Stimulated activated CD4-positive, alpha-beta T cell treated with anti-CD3 and anti-CD28 coated beads, Interleukin-12 subunit alpha, Interleukin-12 subunit beta, amount 100 ng/mL, for 24 hours (primary cell): Measurements from ENCODE around the gene LRRC3B.
"Not testable (repeated sequence)": the region's sequence is repeated elsewhere in the genome, so short reads cannot be mapped to it uniquely, and the experiment has no call there.

Experiments
- DNase-seq, 2 experiments: peaks; one replicate each; pipeline ENCODE4 v3.0.0-alpha.2; 2020; ENCODE audit warnings: low read depth in 2 of 2

Gene LRRC3B, protein sequence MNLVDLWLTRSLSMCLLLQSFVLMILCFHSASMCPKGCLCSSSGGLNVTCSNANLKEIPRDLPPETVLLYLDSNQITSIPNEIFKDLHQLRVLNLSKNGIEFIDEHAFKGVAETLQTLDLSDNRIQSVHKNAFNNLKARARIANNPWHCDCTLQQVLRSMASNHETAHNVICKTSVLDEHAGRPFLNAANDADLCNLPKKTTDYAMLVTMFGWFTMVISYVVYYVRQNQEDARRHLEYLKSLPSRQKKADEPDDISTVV

DNA sequence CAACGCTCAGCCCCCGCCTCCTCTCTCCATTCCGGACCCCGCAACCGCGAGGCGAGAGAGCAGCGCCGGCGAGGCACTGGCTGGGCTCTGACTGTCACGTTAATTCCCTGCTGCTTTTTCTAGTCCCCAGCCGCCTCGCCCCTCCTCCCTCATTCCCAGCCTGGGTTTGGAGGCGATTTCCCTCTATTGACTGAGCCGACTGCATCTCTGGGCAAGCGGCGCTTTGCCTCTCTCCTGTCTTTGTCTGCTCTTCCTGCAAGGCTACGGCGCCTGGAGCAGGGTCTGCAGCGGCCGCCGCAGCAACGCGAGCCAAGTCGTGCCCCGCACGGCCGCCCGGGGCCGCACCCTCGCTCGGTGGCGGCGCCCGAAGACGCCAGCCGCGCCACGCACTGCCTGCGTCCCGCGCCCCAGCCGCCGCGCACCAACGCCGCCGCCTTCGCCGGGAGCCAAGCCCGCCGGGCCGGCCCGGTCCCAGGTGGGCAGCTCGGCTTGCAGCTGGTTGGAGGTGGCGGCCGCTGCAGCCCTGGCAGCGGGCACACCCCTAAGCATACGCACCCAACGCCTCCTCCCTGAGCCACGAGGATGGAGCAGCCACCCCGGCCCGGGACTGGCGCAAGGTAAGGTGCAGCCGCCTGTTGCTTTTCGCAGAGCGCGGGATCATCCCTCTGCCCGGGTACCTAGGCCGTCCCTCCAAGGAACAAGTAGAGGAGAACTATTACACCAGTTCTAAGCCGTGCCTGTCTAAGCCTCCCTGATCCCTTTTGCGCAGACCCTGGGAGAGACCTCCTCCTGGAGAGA, at the start of gene LRRC3B:
TSS of gene LRRC3B (plus strand) at position 152 of the 798 bp plus-strand sequence. CDS start 86,901 bp downstream, outside the sequence.
- DNase-seq = no peak

DNA sequence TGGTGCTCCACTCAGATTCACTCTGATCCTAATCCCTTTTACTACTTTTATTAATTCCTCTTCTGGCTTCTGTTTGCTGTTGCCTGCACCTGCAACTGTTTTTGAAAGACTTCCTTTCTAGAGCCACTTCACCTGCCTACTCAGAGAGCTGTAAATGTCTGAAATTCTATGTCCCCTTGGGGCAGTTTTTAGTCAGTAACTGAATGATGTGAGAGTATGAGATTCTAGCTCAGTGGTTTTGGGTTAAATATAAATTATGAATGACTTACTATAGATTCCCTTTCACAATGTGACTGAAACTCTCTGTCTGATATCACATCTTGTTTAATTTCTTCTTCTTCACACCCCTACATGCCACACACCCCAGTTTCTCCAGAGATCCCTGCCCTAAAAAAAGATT, 47.8 kb upstream of the LRRC3B start:
- no peak for DNase-seq

DNA sequence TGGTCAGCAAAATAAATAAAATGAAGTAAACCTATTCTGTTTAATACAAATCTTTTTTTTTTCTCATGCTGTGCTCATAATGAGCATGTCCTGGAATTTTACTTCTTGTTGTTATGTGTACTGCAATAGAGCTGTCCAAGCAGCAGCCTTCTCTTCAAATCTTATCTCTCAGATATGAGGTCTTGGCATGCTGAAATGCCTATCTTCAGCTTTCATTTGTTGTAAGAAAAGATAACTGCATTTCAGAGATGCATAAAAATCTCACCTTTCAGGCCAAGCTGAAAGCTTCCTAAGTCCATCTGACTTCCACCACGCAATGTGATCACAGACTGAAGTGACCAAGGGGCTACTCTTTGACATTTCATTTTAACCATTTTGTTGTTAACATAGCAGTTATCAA, 43.5 kb upstream of the LRRC3B start:
- DNase-seq = no peak

DNA sequence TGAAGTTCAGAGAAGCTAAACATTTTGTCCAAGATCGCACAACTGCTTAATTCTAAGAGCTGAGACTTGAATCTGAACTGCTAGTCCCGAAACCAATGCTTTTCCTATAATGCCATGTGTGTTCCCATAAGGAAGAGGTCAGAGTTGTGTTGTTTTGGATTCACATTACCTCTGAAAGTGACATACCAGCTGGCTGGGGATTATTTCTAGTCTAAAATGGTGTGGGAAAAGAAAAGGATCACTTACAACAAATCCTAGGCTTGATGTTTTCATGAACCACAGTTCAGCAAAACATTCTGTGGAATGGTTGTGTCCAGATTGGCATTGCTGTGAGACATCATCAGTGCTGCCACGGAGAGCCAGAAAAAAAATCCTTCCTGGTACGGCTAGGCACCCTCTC, 35.0 kb upstream of the LRRC3B start:
- no peak for DNase-seq

DNA sequence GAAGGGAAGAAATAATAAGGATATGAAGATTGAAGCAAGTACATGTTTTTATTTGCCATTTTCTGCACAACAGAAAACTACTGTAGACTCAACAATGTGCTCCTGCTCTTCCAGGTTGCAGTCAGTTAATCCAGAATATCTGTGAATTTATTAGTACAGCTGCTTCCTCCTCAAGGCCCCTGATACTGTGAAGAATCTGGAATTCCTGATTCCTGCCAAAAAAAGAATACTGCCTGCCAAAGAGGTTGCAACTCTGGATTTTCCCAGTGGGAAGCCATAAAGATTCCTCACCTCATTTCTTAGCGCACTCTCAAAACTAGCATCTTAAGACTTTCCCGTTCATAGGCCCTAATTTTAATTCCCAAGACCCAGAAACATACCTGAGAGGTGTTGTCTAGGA, 33.6 kb upstream of the LRRC3B start:
- DNase-seq = no peak

DNA sequence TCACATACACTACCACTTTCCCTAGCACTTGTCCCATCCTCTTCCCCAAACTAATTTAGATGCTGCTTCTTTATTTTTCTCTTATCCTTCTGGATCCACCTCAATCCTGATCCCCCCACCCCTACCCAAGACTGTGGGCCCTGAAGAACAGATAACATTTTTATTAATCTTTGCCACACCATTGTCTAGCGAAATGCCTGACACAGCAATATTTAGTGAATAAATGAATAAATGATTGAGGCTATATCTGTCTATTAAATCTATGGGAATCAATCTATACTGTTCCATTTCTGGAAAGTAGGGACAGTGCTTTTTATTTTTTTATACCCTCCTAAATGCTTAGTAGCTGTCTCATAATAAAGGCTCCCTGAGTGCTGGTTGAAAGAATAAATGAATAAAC, 32.9 kb upstream of the LRRC3B start:
- no peak for DNase-seq

DNA sequence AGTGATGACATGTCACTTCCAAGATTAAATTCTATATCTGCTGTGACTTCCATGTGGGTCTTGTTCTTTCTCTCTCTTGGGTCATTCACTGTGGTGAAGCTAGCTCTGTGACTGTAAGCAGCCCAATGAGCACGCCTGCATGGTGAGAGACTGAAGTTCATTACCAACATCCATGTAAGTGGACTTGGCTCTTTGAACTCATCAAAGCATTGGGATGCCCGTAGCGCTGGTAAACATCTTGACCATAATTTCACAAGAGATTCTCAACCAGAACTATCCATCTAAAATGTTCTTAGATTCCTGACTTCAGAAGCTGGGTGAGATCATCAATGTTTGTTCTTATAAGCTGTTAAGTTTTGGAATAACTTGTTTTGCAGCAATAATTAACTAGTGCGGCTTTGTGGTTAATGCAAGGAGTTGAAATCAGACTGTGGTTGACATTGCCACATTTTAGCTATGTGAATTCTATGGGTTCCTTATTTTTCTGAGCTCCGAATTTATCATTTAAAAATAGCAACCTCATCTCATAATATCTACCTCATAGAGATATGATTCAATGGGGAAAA, 31.6 kb upstream of the LRRC3B start:
- no peak for DNase-seq

DNA sequence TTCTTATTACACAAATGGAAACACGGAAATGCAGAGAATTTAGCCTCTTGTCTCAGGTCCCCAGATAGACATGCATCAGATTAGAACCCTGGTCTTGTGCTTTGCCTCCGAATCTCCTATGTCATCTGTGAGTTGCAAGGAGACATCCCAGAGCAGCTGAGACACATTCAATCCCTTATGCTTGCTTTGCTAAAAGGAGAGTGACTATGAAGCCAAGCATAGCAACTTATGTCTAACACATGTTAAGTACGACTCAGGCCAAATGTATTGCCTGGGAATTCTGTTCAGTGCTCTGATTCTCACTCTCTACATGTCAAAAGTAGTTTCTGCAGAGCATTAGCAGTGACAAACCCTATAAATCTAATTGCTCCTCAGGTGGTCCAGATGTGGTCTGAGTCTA, 30.6 kb upstream of the LRRC3B start:
- no peak for DNase-seq

DNA sequence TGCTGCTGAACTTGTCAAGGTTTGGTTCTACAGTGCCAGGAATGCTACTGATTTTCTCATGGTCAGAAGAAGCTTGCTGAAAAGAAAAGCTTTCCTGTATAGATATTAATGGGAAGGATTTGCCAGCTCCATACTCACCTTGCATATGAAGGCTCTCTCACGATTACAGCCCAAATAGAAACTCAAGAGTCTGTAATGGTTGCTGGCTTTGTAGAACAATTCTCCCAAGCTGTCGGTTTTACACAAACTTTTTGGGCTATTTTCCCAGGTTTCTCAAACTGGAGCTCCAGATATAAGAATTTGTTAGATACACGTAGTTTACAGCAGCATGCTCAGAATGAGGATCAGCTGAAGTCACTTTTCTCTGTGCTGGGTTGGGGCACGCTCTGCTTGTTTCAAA, 30.1 kb upstream of the LRRC3B start:
- DNase-seq = no peak

DNA sequence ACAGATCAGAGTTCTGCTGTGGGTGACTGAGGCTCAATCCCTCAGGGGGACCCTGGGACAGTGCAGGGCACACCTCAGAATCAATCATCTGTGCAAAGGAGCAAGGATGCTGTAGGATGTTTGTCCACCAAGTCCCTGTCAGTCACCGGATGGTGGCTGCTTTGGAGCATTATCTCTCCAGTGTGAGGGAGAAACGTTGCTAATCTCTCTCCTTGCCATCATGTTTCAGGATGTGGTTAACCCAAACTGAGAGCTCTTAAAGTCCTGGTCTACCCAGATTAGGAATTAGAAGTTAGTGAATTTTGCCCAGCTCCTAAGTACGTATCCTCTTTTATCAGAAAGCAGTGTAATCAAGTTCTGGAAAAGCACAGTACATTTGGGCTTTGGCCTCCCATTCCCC, 26.2 kb upstream of the LRRC3B start:
- no peak for DNase-seq

DNA sequence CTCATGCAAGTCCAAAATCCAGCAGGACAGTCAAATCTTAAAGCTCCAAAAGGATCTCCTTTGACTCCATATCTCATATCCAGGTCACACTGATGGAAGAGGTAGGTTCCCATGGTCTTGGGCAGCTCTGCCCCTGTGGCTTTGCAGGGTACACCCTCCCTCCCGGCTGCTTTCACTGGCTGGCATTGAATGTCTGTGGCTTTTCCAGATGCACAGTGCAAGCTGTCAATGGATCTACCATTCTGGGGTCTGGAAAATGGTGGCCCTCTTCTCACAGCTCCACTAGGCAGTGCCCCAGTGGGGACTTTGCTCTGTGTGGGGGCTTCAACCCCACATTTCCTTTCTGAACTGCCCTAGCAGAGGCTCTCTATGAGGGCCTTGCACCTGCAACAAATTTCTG, 19.3 kb upstream of the LRRC3B start:
- DNase-seq = not testable (repeated sequence)

DNA sequence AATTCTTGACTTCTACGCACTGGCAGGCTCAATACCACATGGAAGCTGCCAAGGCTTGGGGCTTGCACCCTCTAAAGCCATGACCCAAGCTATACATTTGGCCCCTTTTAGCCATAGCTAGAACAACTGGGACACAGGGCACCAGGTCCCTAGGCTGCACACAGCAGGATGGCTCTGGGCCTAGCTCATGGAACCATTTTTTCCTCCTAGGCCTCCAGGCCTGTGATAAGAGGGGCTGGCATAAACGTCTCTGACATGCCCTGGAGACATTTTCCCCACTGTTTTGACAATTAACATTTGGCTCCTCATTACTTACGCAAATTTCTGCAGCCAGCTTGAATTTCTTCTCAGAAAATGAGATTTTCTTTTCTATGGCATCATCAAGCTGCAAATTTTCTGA, 18.8 kb upstream of the LRRC3B start:
- not testable (repeated sequence) for DNase-seq

DNA sequence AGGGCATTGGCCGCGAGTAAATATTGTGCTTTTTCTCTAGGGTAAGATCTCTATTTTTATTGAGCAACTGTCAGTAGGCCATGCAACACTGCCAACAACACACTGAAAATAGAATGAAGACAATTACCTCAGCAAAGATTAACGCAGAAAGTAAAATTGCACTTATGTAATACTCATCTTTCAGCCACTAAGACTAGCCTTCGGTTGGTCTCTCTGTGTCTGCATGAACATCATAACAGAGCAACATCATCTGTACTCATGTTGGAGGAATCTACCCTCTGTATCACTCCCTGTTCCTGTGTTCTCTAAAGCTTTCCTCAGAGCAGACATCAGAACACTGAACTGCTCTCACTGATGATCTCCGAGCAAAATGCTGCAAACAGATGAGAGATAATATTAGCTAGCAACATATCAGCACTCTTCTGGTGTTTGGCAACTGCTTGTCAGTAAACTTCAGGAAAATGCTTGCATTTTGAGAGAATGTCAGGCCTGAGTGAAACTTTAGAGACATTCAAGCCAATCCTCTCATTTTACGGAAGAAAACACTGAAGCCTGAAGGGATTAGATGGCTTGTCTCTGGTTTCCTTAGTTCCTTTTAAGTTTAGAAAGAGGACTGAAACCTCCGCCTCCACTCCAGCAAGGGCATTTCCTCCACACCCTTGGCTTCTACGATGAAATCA, 8.4 kb upstream of the LRRC3B start:
- no peak for DNase-seq

DNA sequence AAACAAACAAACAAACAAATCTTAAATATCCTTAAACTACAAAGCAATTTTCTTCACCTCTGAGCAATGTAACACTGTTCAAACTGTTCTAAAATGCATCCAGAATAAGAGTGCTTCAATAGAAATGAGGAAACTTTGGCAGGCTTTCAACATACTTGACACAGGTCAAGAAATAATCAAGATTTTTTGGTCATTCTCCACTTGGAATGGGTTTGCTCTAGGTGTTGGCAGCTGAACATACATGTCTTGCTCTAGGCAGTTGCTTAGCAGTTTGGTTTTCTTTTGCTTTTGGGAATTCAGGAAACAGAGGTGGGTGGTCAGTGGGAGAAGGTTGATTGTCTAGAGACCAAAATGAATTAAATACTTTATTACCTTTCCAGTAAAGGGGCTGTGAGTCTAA, 1.4 kb upstream of the LRRC3B start:
- no peak for DNase-seq

DNA sequence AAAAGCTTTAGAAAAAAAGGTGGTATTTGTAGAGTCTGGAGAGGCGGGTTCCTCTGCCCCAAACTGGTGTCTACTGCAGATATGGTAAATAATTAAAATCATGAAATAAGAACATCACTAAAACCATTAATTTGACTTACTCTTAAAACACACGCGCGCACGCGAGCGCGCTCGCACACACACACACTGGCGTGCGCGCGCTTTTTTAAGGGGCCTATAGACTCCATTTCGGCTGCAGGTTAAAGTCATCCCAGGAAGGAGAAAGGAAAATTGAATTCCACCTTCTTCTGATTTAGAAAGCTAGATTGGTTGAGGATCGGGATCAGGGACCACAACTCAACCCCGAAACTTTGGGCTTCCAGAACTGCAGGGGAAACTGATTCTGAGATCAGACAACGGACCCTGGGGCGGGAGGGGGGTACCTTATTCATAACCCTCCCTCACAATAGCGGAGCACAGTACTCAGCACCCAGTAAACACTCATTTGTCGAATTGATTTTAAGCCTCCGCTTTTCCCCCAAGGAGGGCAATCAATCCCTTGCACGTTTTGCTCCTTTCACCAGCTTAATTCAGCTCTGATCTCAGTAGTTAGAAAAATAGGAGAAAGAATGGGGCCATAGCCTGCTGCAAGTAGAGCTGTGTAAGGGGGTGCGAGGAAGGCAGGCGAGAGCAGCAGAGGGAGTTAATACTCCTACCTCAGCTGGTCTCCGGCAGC, 509 bp upstream of the LRRC3B start:
- DNase-seq = no peak

DNA sequence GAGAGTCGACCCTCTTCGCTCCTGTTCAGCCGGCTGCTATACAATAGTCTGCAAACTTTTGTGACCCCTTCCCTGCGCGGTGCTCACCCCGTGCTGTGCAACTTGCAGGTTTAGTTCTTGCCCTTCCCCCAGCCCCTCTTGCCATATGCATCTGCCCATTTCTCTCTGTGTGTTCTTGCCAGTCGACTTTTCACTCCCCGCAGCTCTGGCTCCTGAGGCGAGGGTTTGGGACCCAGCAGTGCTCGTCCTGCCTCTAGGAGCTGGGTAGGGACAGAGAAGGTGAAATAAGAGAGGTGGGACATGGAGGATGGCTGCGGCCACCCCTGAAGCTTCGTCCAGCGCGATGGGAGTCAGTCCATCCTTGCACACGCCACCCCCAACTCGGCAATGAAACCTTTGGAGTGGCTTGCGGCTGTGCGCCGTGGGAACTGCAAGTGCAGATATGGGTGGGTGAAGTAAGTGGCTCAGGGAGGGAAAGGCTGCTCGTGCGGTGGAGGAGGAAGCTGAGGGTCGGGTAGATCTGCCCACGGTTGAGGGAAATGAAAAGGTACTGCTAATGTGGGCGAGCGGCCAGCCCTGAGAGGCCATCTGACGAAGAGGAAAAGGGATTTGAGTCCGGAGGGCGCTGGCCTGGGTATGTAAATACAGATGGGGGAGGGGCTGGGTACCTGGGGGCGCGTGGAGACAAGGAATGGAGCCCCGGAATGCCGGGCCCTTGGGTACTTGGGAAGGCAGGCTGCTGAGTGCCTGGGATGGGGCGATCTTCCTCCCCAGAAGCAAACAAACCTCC, 1.0 kb downstream of the LRRC3B start:
- no peak for DNase-seq

DNA sequence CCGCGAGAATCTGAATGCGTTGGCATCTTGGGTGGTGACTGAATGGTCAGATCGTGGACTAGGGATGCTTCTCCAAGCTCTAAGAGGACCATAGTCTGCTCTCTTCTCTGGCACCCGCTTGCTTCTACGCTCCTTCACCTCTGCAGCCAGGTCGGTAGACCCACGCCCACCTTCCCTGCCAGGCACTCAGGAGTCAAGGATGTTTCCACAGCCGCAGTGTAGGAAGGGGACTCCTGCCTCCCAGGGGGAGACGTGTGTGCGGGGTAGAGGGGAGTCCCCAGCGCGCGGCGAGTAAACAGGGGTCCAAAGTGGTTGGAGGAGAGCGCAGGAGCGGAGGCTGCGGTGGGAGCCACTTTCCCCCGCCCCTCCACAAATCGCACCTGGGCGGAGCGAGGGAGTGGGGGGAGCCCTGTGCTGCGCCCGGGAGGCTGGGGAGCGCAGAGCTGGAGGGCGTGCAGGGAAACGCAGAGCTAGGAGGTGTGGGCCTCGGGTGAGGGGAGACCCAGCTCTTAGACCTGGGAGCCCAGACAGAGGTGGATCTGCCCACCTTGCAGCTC, 1.7 kb downstream of the LRRC3B start:
- DNase-seq = no peak

DNA sequence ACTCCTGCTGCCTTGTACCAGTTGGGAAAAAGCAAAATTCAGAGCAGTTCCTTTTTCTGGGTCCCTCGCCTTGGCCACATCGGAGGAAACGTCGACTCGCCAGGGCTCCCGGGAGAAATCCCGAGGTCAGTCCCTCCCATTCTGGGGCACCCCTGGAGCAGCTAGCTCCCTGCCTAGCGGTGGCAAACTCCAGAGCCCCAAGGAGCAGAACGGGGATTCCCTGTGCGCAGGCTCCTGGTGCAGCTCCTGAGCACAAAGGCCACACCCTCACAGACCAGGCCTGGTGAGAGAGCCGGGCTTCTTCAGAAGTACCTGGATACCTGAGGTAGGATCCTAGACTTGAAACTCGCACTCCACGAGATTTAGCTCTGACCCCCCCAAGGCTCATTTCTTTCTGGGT, 2.6 kb downstream of the LRRC3B start:
- no peak for DNase-seq

DNA sequence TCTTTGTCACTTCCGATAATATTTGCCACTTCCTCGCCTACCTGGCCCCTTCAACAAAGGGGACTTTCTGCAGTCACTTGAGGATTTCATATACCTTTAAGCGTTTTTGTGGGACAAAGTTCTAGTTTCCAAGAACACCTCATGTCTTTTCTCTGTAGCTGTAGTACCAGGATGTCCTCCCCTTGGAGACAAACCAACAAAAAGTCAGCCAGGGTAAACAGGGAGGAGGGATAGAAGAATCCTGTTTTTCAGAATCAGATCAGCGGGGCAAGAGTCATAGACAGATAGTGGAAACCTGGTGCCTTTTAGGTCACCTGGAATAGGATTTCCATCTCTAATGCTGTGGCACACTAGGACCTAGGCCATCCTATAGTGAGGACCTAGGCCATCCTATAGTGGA, 4.5 kb downstream of the LRRC3B start:
- no peak for DNase-seq

DNA sequence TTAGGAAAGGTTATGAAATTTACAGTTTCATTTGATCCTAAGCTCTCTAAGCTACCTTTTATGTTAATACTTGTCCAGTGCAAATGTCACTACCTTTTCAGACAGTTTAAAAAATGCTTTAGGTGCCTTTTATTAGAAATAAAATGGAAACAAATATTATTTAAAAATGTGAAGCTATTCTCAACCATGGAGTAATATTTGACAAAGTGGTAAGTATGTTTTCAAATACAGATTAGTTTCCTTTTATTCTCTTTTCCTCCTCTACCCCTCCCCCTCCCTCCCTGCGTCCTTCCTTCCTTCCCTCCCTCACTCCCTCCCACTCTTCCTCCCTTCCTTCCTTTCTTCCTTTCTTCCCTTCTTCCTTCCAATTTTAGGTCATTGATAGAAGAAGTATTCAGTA, 6.3 kb downstream of the LRRC3B start:
- no peak for DNase-seq
